HG03060 (cell line): ENCODE measurements around the gene LYST.
"Not testable (repeated sequence)": the region's sequence is repeated elsewhere in the genome, so short reads cannot be mapped to it uniquely, and the experiment has no call there.

Experiments
- ATAC-seq: cut with Tn5 transposase; IDR thresholded peaks from one replicate; pipeline ENCODE4 v1.9.1; 2021; ENCODE audit warnings: low read depth, moderate number of reproducible peaks; ENCODE audit not compliant: unreplicated experiment

LYST gene

DNA sequence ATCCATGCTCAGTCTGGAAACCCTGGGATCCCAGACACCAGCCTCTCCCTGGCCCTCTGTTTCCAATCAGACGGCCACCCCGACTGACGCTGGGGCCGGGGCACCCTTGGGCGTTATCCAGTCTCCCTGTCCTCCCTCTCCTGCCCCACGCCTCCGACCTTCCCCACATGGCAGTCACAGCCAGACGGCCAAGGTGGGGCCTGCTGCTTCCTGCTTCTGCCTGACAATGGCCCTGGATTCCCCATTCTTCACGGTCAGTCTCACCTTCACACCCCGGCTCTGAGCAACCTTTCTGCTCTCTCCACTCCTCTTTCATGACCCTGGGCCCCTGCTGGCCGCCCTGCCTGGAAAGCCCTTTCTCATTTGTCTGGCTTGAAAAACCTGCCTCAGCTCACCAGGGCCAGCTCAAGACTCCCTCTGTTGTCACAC, 223.7 kb downstream of the LYST start:
- ATAC-seq = no peak

DNA sequence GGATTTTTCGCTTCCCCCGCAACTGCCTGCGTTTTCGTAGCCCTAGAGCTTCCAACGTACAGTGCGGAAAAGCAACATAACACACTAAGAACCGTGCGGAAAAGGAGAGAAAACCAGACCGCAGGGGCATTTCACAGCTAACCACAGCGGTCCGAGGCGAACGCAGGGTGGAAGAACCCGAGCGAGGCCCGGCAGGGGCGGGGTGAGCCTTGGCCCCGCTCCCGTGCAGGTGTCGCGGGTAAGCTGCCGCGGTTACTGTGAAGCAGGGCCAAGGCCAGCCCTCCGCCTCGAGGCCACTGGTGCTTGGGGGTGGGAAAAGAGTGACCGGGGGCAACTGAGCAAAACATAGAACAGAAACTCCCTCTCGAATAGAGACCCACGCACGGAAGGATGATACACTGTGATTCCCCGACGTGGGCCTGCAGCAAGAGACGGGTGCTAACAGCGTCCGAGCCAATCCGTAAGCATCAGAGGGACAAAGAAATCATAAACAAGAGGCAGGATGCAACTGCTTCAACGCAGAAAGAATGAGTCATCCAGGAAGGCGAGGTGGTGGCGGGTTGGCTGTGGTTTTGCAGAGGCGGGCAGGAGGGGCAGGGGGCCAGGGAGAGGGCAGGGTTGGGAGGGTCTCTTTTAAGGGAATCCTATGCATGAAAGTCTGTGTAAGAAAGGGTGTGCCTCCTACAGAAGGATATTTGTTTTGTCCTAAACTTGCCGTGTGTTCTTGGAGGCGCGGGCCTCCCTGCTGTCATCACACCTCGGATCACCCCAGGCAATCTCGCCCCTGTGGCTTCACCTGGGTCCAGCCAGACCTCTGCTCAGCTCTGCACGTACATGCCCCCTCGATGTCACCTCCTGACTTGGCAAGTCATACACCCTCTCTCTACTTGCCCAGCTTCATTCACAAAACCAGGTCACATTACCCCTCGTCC, 224.4 kb downstream of the LYST start:
- no peak for ATAC-seq

GRCh38 chr1:235640580-235640979, 226.1 kb downstream of the LYST start:
- no peak for ATAC-seq

GRCh38 chr1:235639226-235640205, 227.2 kb downstream of the LYST start:
- no peak for ATAC-seq

GRCh38 chr1:235638612-235639011, 228.1 kb downstream of the LYST start:
- ATAC-seq = not testable (repeated sequence)

- no peak for ATAC-seq
Observed at GRCh38 chr1:235637756-235638534, 228.8 kb downstream of the LYST start.

- no peak for ATAC-seq
Observed at GRCh38 chr1:235635938-235636662, 230.6 kb downstream of the LYST start.

DNA sequence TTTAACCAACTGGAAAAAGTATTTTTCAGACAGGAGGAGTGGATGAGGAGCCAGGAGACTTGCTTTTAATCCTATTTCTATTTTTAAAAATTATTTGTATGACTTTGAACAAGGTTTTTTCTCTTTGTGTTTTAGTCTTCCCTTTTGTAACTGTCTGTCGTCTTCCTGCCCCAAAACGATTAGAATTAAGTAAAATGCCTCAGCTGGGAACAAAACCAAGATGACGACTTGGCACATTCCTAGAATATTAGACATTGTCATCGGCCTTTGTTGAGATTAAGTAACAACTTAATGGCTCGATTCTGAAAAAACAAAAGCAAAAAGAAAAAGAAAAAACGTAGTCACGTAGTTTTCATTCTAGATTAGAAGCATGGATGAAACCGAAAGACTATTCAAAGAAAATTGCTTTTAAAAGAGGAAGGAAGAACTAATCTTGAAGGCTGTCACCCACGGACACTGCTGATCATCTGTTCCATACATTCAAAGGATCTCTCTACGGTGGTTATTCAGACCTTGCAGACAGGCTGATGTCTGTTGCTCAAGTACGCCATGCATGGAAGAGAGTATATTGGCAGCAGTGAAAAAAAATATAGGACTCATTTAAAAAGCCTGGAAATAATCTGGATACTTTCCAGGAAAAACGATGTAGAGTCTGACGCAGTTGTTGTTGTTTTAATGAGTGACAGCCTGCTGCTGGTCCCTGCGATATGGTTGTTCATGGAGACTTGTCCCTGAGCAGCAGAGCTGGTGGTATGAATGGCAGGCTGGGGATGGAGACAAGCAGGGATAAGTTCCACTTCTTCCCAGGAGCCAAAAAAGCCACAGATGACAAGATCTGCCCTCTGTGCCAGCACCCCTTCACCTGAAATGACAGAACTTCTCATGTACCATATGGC, 234.0 kb downstream of the LYST start:
- ATAC-seq = no peak

GRCh38 chr1:235631816-235632215, 234.9 kb downstream of the LYST start:
- ATAC-seq = no peak

GRCh38 chr1:235628316-235629005, 238.2 kb downstream of the LYST start:
- no peak for ATAC-seq

DNA sequence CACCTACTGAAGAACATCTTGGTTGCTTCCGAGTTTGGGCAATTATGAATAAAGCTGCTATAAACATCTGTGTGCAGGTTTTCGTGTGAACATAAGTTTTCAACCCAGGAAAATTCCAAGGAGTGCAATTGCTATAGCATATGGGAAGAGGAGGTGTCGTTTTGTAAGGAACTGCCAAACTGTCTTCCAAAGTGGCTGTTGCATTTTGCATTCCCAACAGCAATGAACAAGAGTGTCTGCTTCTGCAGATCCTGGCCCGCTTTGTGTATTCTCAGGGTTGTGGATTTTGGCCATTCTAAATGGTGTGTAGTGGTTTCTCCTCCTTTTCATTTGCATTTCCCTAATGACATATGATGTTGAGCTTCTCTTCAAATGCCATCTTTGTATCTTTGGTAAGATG, 240.9 kb downstream of the LYST start:
- no peak for ATAC-seq

- no peak for ATAC-seq
Observed at GRCh38 chr1:235625340-235625739, 241.4 kb downstream of the LYST start.

- ATAC-seq = no peak
Observed at GRCh38 chr1:235624721-235625333, 241.9 kb downstream of the LYST start.

GRCh38 chr1:235622936-235623779, 243.5 kb downstream of the LYST start:
- ATAC-seq = no peak

GRCh38 chr1:235619149-235619548, 247.6 kb downstream of the LYST start:
- not testable (repeated sequence) for ATAC-seq

DNA sequence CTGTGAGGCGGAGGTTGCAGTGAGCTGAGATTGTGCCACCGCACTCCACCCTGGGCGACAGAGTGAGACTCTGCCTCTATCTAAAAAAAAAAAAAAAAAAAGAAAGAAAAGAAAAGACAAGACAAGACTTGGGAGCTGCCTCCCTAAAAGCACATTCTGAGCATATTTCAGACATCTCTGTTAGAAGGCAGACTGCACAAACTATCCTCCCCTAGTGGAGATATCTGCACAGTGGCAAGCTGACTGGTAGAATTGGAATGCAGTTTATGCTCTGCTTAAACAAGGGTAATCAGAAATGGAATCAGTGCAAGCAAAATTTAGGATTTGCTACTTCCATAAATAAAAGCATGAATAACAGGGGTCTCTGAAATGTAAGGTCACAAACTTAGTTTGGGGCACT, 248.9 kb downstream of the LYST start:
- no peak for ATAC-seq

- ATAC-seq = no peak
Observed at GRCh38 chr1:235617140-235617539, 249.6 kb downstream of the LYST start.
